Measurements from ENCODE around the gene LEP.

DNA sequence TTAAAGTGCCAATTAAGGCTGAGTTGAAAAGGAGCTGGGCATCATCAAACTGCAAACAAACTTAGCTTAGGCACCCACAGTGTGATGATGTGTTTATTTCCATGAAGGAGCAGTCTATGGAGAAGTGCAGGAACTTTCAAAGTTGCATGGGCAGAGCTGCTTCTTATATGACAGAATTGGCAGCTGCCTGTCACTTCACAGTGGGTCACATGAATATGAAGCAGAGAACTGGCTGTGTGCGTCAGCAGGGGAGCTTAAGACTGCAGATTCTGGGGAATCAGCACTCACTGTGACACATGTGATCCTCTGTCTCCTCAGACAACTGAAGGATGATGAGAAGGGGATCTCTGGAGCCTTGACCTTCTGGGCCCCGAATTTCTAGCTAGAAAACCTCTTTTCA is 66.0 kb downstream of the LEP start:
- TF ChIP-seq, protein P1, sequence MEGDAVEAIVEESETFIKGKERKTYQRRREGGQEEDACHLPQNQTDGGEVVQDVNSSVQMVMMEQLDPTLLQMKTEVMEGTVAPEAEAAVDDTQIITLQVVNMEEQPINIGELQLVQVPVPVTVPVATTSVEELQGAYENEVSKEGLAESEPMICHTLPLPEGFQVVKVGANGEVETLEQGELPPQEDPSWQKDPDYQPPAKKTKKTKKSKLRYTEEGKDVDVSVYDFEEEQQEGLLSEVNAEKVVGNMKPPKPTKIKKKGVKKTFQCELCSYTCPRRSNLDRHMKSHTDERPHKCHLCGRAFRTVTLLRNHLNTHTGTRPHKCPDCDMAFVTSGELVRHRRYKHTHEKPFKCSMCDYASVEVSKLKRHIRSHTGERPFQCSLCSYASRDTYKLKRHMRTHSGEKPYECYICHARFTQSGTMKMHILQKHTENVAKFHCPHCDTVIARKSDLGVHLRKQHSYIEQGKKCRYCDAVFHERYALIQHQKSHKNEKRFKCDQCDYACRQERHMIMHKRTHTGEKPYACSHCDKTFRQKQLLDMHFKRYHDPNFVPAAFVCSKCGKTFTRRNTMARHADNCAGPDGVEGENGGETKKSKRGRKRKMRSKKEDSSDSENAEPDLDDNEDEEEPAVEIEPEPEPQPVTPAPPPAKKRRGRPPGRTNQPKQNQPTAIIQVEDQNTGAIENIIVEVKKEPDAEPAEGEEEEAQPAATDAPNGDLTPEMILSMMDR (IDR thresholded peaks at IDR 0.05; ENCODE audit: low read depth, low read length): no peak
- TF ChIP-seq EZH2phosphoT487 (IDR thresholded peaks at IDR 0.05; ENCODE audit: low read depth): no peak
